ENCODE results near the gene EXOC3L1.

The EXOC3L1 gene

DNA sequence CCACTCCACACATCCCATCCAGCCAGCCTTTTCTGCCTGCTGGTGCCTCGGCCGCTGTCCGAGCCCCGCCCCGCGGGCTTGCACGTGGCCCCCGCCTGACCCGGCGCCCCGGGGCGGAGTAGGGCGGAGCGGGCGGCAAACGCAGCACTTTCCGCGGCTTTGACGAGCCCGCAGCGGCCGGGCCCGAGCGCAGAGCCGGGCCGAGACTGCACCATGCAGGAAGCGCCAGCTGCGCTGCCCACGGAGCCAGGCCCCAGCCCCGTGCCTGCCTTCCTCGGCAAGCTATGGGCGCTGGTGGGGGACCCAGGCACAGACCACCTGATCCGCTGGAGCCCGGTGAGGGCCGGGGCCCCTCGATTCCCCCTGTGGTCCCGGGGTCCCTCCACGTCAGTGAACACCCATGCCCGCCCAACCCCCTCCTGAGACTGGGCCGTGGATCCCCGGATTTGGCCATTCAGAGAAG, 25.3 kb downstream of the EXOC3L1 start, which contains the start of gene HSF4:
Gene HSF4, plus strand, starts transcription at position 147 of the 463 bp plus-strand sequence. Its CDS starts 67 bp downstream, at position 214.
- Histone ChIP-seq H3K36me3 (ENCODE audit: control insufficient read depth, insufficient read depth, low read length) (no peaks in the 10 kb centered on the region), H3K27me3 (ENCODE audit: control insufficient read depth, insufficient read depth, low read length, poor library complexity, severe bottlenecking) (peaks cover 100% of the 10 kb centered on the region), H3K9me3 (ENCODE audit: control insufficient read depth, low read length) (no peaks in the 10 kb centered on the region), H3K4me3 (ENCODE audit: insufficient read depth, low read depth, low read length) (peak within 1 kb of the TSS; percentile 32), H3K4me1 (ENCODE audit: control insufficient read depth, insufficient read depth, low read length) (peaks cover 12% of the 10 kb centered on the region), H3K27ac (ENCODE audit: insufficient read depth, low read depth, low read length, poor library complexity, severe bottlenecking) (no peak within 1 kb of the TSS)
- 3 to 4% methylated on average over 41 of the region's 41 CpGs for WGBS, 2 experiments

- Histone ChIP-seq H3K27ac (ENCODE audit: insufficient read depth, low read depth, low read length, poor library complexity, severe bottlenecking) (no peak overlapping the region), H3K36me3 (ENCODE audit: control insufficient read depth, insufficient read depth, low read length) (no peaks in the 10 kb centered on the region), H3K4me3 (ENCODE audit: insufficient read depth, low read depth, low read length) (peak overlapping the region; percentile 32), H3K9me3 (ENCODE audit: control insufficient read depth, low read length) (no peaks in the 10 kb centered on the region), H3K27me3 (ENCODE audit: control insufficient read depth, insufficient read depth, low read length, poor library complexity, severe bottlenecking) (peaks cover 100% of the 10 kb centered on the region), H3K4me1 (ENCODE audit: control insufficient read depth, insufficient read depth, low read length) (peaks cover 17% of the 10 kb centered on the region)
- WGBS, 2 experiments = 3% methylated on average over 34 of the region's 34 CpGs
Measured at GRCh38 chr16:67163999-67164558, 25.9 kb downstream of the EXOC3L1 start.

DNA sequence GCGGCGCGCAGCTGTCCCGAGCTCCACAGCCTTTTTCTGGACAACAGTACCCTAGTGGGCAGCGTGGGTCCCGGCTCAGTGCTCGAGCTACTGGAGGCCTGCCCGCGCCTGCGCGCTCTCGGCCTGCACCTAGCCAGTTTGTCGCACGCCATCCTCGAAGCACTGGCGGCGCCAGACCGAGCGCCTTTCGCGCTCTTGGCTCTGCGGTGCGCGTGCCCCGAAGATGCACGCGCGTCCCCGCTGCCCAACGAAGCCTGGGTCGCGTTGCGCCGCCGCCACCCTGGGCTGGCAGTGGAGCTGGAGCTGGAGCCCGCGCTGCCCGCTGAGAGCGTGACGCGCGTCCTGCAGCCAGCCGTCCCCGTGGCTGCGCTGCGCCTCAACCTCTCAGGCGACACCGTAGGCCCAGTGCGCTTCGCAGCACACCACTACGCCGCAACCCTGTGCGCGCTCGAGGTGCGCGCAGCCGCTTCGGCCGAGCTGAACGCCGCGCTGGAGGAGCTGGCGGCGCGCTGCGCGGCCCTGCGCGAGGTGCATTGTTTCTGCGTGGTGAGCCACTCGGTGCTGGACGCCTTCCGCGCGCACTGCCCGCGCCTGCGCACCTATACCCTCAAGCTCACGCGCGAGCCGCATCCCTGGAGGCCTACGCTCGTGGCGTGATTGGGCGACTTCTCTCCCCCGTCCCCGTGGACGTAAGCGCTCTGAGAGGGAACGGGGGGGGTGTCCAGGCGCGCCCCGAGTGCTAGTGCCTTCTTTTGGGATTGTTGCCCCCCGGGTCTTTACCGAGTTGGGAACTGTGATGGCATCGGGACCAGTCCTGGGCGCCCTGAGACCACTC, 26.6 kb downstream of the EXOC3L1 start:
- Histone ChIP-seq H3K27ac (ENCODE audit: insufficient read depth, low read depth, low read length, poor library complexity, severe bottlenecking) (no peak overlapping the region), H3K4me3 (ENCODE audit: insufficient read depth, low read depth, low read length) (peak overlapping the region; percentile 32), H3K4me1 (ENCODE audit: control insufficient read depth, insufficient read depth, low read length) (peaks cover 19% of the 10 kb centered on the region), H3K9me3 (ENCODE audit: control insufficient read depth, low read length) (no peaks in the 10 kb centered on the region), H3K36me3 (ENCODE audit: control insufficient read depth, insufficient read depth, low read length) (no peaks in the 10 kb centered on the region), H3K27me3 (ENCODE audit: control insufficient read depth, insufficient read depth, low read length, poor library complexity, severe bottlenecking) (peaks cover 100% of the 10 kb centered on the region)
- 2% methylated on average over 99 of the region's 99 CpGs for WGBS, 2 experiments

- Histone ChIP-seq H3K9me3 (ENCODE audit: control insufficient read depth, low read length) (no peaks in the 10 kb centered on the region), H3K4me1 (ENCODE audit: control insufficient read depth, insufficient read depth, low read length) (peaks cover 19% of the 10 kb centered on the region), H3K27me3 (ENCODE audit: control insufficient read depth, insufficient read depth, low read length, poor library complexity, severe bottlenecking) (peaks cover 100% of the 10 kb centered on the region), H3K27ac (ENCODE audit: insufficient read depth, low read depth, low read length, poor library complexity, severe bottlenecking) (no peak overlapping the region), H3K36me3 (ENCODE audit: control insufficient read depth, insufficient read depth, low read length) (no peaks in the 10 kb centered on the region), H3K4me3 (ENCODE audit: insufficient read depth, low read depth, low read length) (peak overlapping the region; percentile 32)
- 6 to 7% methylated on average over 44 of the region's 44 CpGs for WGBS, 2 experiments
Measured at GRCh38 chr16:67162506-67163163, 27.3 kb downstream of the EXOC3L1 start.

DNA sequence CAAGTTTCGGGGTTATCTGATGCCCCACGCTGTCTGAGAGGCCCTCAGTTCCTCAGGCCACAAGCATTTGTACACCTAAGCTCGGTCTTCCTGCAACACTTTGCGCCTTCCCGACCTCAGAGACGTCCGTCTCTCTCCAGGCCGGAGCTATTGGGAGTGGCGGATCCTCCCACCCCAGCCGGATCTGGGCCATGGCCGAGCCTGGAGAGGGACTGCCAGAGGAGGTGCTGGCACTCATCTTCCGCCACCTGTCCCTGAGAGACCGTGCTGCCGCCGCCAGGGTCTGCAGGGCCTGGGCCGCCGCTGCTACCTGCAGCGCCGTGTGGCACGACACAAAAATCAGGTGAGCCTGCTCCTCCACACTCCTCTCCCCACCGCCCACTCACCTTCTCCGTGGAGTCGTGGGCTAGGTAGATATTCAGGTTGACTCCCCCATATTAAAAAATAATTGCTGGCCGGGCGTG, 28.3 kb downstream of the EXOC3L1 start:
- WGBS, 2 experiments = 24 to 25% methylated on average over 25 of the region's 25 CpGs
- Histone ChIP-seq H3K9me3 (ENCODE audit: control insufficient read depth, low read length) (no peaks in the 10 kb centered on the region), H3K27ac (ENCODE audit: insufficient read depth, low read depth, low read length, poor library complexity, severe bottlenecking) (no peak overlapping the region), H3K4me1 (ENCODE audit: control insufficient read depth, insufficient read depth, low read length) (peaks cover 19% of the 10 kb centered on the region), H3K36me3 (ENCODE audit: control insufficient read depth, insufficient read depth, low read length) (no peaks in the 10 kb centered on the region), H3K4me3 (ENCODE audit: insufficient read depth, low read depth, low read length) (no peak overlapping the region), H3K27me3 (ENCODE audit: control insufficient read depth, insufficient read depth, low read length, poor library complexity, severe bottlenecking) (peaks cover 100% of the 10 kb centered on the region)

DNA sequence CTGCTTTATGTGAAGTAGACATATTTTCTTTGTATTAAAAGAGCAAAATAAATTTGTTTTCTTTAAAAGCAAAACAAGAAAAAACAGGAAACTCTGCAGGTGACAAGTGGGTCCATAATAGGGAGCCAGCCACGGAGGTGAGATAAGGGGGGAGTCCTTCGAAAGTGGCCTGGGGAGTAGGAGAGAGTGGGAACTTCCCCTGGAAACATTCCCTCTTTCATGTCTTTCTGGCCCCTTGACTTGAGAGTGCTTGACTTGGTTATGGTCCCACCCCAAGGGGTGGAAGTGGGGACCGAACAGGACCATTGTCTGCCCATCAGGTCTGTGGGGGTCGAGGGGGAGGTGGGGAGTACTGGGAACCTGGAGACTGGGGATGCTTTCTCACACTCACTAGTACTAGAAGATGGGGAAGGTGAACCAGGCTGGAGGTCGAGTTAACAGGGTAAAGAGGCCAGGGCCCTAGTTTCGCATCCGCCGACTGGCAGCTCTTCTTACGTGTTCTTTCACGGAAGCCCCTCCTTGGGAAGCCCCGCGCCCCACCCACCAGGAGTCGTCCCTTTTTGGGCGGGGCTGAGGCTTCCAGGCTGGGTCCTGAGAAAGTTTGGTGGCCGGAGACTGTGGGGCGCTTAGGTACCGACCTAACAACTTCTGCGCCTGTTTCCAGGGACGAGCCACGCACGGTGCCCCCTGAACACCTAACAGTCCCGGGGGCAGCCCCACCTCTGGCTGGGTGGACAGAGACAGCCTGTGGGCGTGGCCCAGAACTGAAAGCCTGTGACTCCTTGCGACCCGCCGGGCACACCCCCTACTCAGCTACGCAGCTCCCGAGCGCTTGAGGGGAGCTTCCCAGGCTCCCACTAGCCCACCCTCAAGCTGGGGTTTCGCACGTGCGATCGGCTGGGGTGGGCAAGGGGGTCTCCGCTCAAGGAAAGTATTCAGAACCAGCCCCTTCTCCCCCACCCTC, 31.0 kb downstream of the EXOC3L1 start:
- H3K27ac ChIP-seq (ENCODE audit: insufficient read depth, low read depth, low read length, poor library complexity, severe bottlenecking) = no peak overlapping the region
- H3K9me3 ChIP-seq (ENCODE audit: control insufficient read depth, low read length) = no peaks in the 10 kb centered on the region
- peaks cover 14% of the 10 kb centered on the region for H3K4me1 ChIP-seq (ENCODE audit: control insufficient read depth, insufficient read depth, low read length)
- H3K36me3 ChIP-seq (ENCODE audit: control insufficient read depth, insufficient read depth, low read length) = no peaks in the 10 kb centered on the region
- 5% methylated on average over 34 of the region's 34 CpGs for WGBS, 2 experiments
- peak overlapping the region; percentile 54 for H3K4me3 ChIP-seq (ENCODE audit: insufficient read depth, low read depth, low read length)
- peaks cover 100% of the 10 kb centered on the region for H3K27me3 ChIP-seq (ENCODE audit: control insufficient read depth, insufficient read depth, low read length, poor library complexity, severe bottlenecking)

- H3K4me3 ChIP-seq (ENCODE audit: insufficient read depth, low read depth, low read length) = no peak overlapping the region
- no peak overlapping the region for H3K27ac ChIP-seq (ENCODE audit: insufficient read depth, low read depth, low read length, poor library complexity, severe bottlenecking)
- no peaks in the 10 kb centered on the region for H3K36me3 ChIP-seq (ENCODE audit: control insufficient read depth, insufficient read depth, low read length)
- H3K27me3 ChIP-seq (ENCODE audit: control insufficient read depth, insufficient read depth, low read length, poor library complexity, severe bottlenecking) = peaks cover 100% of the 10 kb centered on the region
- 54 to 57% methylated on average over 6 to 7 of the region's 7 CpGs for WGBS, 2 experiments
- peaks cover 9% of the 10 kb centered on the region for H3K4me1 ChIP-seq (ENCODE audit: control insufficient read depth, insufficient read depth, low read length)
- H3K9me3 ChIP-seq (ENCODE audit: control insufficient read depth, low read length) = no peaks in the 10 kb centered on the region
Measured at GRCh38 chr16:67157892-67158635, 31.9 kb downstream of the EXOC3L1 start.

- Histone ChIP-seq H3K27me3 (ENCODE audit: control insufficient read depth, insufficient read depth, low read length, poor library complexity, severe bottlenecking) (peaks cover 100% of the 10 kb centered on the region), H3K36me3 (ENCODE audit: control insufficient read depth, insufficient read depth, low read length) (no peaks in the 10 kb centered on the region), H3K9me3 (ENCODE audit: control insufficient read depth, low read length) (no peaks in the 10 kb centered on the region), H3K27ac (ENCODE audit: insufficient read depth, low read depth, low read length, poor library complexity, severe bottlenecking) (no peak overlapping the region), H3K4me1 (ENCODE audit: control insufficient read depth, insufficient read depth, low read length) (peaks cover 9% of the 10 kb centered on the region), H3K4me3 (ENCODE audit: insufficient read depth, low read depth, low read length) (no peak overlapping the region)
- 52 to 56% methylated on average over 7 of the region's 7 CpGs for WGBS, 2 experiments
Measured at GRCh38 chr16:67157106-67157748, 32.7 kb downstream of the EXOC3L1 start.
